ENCODE results near the gene SLC8A2.
"Not testable (repeated sequence)": the region's sequence is repeated elsewhere in the genome, so short reads cannot be mapped to it uniquely, and the experiment has no call there.

The SLC8A2 gene

DNA sequence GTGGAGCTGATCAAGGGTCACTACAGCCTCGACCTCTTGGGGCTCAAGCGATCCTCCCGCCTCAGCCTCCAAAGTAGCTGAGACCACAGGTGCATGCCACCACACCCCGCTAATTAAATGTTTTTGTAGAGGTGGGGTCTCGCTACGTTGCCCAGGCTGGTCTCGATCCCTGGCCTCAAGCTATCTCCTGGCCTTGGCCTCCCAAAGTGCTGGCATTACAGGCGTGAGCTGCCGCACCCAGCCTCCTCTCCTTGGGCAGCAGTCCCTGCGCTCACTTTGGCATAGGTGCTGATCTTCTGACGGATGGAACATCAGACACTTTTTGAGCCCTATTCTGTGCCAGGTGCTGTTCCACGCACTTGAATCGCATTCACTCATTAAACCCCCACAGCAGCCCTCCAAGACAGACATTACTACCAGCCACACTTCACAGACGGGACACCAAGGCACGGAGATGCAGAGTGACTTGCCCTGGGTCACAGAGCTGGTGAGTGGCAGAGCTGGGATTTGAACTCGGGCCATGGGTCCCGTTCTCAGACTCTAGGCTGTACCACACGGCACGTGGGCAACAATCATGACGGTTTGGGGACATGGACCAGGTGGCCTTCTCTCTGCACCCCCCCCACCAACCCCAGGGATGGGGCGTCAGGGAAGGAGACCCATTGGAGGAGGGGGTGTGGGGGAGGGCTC lies 55.6 kb downstream of the SLC8A2 start:
- peaks cover 16% of the 10 kb centered on the region for H3K36me3 ChIP-seq (ENCODE audit: insufficient read depth, insufficient read length, low read length)
- no peak overlapping the region for H3K9ac ChIP-seq (ENCODE audit: insufficient read length, low read depth)
- no peak for DNase-seq (ENCODE audit: low read depth, low spot score)
- peaks cover 9% of the 10 kb centered on the region for H3K4me1 ChIP-seq (ENCODE audit: insufficient read depth, insufficient read length)
- H3K27me3 ChIP-seq (ENCODE audit: insufficient read depth, insufficient read length), result peaks cover 28% of the 10 kb centered on the region
- no peak for TF ChIP-seq ZNF274 (IDR thresholded peaks at IDR 0.05; ENCODE audit: low read depth, low read length)
- no peak for TF ChIP-seq SUZ12 (IDR thresholded peaks at IDR 0.05; ENCODE audit: extremely low read depth, insufficient read depth, insufficient read length)
- TF ChIP-seq YY1 (IDR thresholded peaks at IDR 0.05; ENCODE audit: insufficient read depth, insufficient read length), result no peak
- no peaks in the 10 kb centered on the region for H3K9me3 ChIP-seq (ENCODE audit: insufficient read depth, low read length)
- no peak overlapping the region for H3K4me3 ChIP-seq (ENCODE audit: insufficient read length, low read depth)

DNA sequence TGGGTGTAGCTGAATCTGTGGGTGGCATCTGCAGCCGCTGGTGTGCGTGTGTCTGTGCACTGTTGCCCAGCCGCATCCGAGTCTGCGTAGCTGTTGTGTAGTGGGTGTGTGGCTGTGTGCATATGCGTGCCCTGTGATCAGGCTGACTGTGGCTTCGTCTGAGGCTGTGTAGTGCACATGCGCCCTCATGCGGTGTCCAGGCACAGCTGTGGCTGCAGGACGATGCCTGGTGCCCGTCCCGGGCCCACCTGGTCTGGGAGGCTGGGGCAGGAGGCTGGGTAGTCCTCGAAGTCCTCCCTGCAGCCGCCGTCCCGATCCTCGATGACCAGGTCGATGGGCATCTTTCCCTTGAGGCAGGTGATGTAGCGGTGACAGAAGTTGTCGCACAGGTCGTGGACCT lies 57.2 kb downstream of the SLC8A2 start:
- no peak overlapping the region for H3K9ac ChIP-seq (ENCODE audit: insufficient read length, low read depth)
- peaks cover 9% of the 10 kb centered on the region for H3K4me1 ChIP-seq (ENCODE audit: insufficient read depth, insufficient read length)
- peaks cover 16% of the 10 kb centered on the region for H3K36me3 ChIP-seq (ENCODE audit: insufficient read depth, insufficient read length, low read length)
- H3K9me3 ChIP-seq (ENCODE audit: insufficient read depth, low read length), result no peaks in the 10 kb centered on the region
- no peak for DNase-seq (ENCODE audit: low read depth, low spot score)
- H3K27me3 ChIP-seq (ENCODE audit: insufficient read depth, insufficient read length), result peaks cover 12% of the 10 kb centered on the region
- no peak overlapping the region for H3K4me3 ChIP-seq (ENCODE audit: insufficient read length, low read depth)
- TF ChIP-seq YY1 (IDR thresholded peaks at IDR 0.05; ENCODE audit: insufficient read depth, insufficient read length), result no peak
- no peak for TF ChIP-seq ZNF274 (IDR thresholded peaks at IDR 0.05; ENCODE audit: low read depth, low read length)
- no peak for TF ChIP-seq SUZ12 (IDR thresholded peaks at IDR 0.05; ENCODE audit: extremely low read depth, insufficient read depth, insufficient read length)

DNA sequence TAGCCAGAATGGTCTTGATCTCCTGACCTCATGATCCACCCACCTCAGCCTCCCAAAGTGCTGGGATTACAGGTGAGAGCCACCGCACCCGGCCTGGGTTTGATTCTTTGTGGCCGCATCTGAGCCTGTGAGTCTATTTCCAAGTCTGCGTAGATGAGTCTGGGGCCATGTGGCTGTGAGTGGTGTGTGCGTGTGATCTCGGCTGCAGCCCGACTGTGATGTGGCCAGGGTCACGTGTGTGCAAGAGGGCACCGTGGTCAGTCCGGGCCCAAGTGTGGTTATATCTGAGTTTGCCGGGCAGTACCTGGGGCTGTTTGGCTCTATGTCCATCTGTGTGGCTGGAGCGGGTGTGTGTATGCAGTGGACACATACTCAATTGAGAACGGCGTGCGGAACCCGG lies 57.8 kb downstream of the SLC8A2 start:
- no peak for TF ChIP-seq SUZ12 (IDR thresholded peaks at IDR 0.05; ENCODE audit: extremely low read depth, insufficient read depth, insufficient read length)
- no peak for TF ChIP-seq YY1 (IDR thresholded peaks at IDR 0.05; ENCODE audit: insufficient read depth, insufficient read length)
- TF ChIP-seq ZNF274 (IDR thresholded peaks at IDR 0.05; ENCODE audit: low read depth, low read length), result no peak
- H3K27me3 ChIP-seq (ENCODE audit: insufficient read depth, insufficient read length), result peaks cover 10% of the 10 kb centered on the region

DNA sequence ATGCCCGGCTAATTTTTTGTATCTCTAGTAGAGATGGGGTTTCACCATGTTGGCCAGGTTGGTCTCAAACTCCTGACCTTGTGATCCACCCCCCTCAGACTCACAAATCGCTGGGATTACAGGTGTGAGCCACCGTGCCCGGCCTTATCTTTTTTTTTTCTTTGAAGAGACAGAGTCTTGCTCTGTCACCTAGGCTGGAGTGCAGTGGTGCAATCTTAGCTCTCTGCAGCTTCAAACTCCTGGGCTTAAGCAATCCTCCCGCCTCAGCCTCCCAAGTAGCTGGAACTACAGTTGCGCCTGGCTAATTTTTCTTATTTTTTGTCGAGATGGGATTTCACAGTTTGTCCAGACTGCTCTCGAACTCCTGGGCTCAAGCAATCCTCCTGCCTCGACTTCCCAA lies 60.0 kb downstream of the SLC8A2 start:
- H3K4me1 ChIP-seq (ENCODE audit: insufficient read depth, insufficient read length); H3K27me3 ChIP-seq (ENCODE audit: insufficient read depth, insufficient read length): not testable (repeated sequence)

More for the DNA sequence above, 57.8 kb downstream of the SLC8A2 start:
- no peaks in the 10 kb centered on the region for H3K9me3 ChIP-seq (ENCODE audit: insufficient read depth, low read length)
- no peak overlapping the region for H3K4me3 ChIP-seq (ENCODE audit: insufficient read length, low read depth)
- peaks cover 16% of the 10 kb centered on the region for H3K36me3 ChIP-seq (ENCODE audit: insufficient read depth, insufficient read length, low read length)
- DNase-seq (ENCODE audit: low read depth, low spot score), result no peak
- no peak overlapping the region for H3K9ac ChIP-seq (ENCODE audit: insufficient read length, low read depth)
- peaks cover 9% of the 10 kb centered on the region for H3K4me1 ChIP-seq (ENCODE audit: insufficient read depth, insufficient read length)

DNA sequence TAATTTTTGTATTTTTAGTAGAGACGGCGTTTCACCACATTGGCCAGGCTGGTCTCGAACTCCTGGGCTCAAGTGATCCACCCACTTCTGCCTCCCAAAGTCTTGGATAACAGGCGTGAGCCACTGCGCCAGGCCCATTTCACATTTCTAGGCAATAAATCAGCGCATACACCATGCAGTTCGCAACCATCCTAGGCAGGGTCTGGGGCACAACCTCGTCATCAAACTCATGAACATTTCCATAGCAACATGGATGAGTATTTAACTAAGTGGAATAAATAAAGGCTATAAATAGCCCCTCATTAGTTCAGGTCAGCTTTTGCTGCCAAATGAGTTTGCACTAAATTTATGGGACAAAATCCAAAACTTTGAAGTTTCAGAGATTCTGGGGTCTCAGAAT lies 60.6 kb downstream of the SLC8A2 start:
- TF ChIP-seq SUZ12 (IDR thresholded peaks at IDR 0.05; ENCODE audit: extremely low read depth, insufficient read depth, insufficient read length) (no peak), YY1 (IDR thresholded peaks at IDR 0.05; ENCODE audit: insufficient read depth, insufficient read length) (no peak), ZNF274 (IDR thresholded peaks at IDR 0.05; ENCODE audit: low read depth, low read length) (no peak)
- H3K4me3 ChIP-seq (ENCODE audit: insufficient read length, low read depth), result no peak overlapping the region
- DNase-seq (ENCODE audit: low read depth, low spot score), result no peak
- peaks cover 2% of the 10 kb centered on the region for H3K4me1 ChIP-seq (ENCODE audit: insufficient read depth, insufficient read length)
- no peaks in the 10 kb centered on the region for H3K27me3 ChIP-seq (ENCODE audit: insufficient read depth, insufficient read length)
- H3K9ac ChIP-seq (ENCODE audit: insufficient read length, low read depth), result no peak overlapping the region
- H3K36me3 ChIP-seq (ENCODE audit: insufficient read depth, insufficient read length, low read length), result peaks cover 28% of the 10 kb centered on the region
- no peaks in the 10 kb centered on the region for H3K9me3 ChIP-seq (ENCODE audit: insufficient read depth, low read length)

More for the DNA sequence above, 60.0 kb downstream of the SLC8A2 start:
- not testable (repeated sequence) for H3K4me3 ChIP-seq (ENCODE audit: insufficient read length, low read depth); H3K9ac ChIP-seq (ENCODE audit: insufficient read length, low read depth); H3K9me3 ChIP-seq (ENCODE audit: insufficient read depth, low read length); DNase-seq (ENCODE audit: low read depth, low spot score)
- H3K36me3 ChIP-seq (ENCODE audit: insufficient read depth, insufficient read length, low read length), result peaks cover 25% of the 10 kb centered on the region

DNA sequence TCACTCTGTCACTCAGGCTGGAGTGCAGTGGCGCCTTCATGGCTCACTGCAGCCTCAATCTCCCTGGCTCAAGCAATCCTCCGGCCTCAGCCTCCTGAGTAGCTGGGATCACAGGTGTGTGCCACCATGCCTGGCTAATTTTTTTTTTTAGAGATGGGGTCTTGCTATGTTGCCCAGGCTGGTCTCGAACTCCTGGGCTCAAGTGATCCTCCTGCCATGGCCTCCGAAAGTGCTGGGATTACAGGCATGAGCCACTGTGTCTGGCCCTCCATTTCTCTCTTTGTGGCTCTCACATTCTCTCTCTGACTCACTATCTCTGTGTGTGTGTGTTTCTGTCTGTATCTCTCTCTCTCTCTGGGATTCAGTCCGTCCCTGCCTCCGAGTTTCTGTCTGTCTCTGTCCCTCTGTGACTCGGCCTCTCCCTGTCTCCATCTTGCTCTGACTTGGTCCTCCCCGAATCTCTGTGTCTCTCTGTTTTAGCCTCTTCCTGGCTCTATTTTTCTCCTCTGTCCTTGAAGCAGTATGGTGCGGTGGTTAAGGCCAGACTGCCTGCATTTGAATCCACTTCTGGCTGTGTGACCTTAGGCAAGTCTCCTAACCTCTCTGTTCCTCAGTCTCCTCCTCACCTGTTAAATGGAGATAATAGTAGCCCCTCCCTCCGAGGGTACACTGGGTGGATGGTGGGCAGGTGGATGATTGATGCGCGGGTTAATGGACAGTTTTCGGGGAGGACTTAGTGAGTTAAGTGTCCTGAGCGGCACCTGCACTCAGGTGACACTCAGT lies 63.3 kb downstream of the SLC8A2 start:
- peaks cover 2% of the 10 kb centered on the region for H3K4me1 ChIP-seq (ENCODE audit: insufficient read depth, insufficient read length)
- no peaks in the 10 kb centered on the region for H3K9me3 ChIP-seq (ENCODE audit: insufficient read depth, low read length)
- H3K9ac ChIP-seq (ENCODE audit: insufficient read length, low read depth), result no peak overlapping the region
- DNase-seq (ENCODE audit: low read depth, low spot score), result no peak
- no peaks in the 10 kb centered on the region for H3K27me3 ChIP-seq (ENCODE audit: insufficient read depth, insufficient read length)
- H3K4me3 ChIP-seq (ENCODE audit: insufficient read length, low read depth), result no peak overlapping the region
- peaks cover 24% of the 10 kb centered on the region for H3K36me3 ChIP-seq (ENCODE audit: insufficient read depth, insufficient read length, low read length)
- TF ChIP-seq SUZ12 (IDR thresholded peaks at IDR 0.05; ENCODE audit: extremely low read depth, insufficient read depth, insufficient read length) (no peak), YY1 (IDR thresholded peaks at IDR 0.05; ENCODE audit: insufficient read depth, insufficient read length) (no peak), ZNF274 (IDR thresholded peaks at IDR 0.05; ENCODE audit: low read depth, low read length) (no peak)

DNA sequence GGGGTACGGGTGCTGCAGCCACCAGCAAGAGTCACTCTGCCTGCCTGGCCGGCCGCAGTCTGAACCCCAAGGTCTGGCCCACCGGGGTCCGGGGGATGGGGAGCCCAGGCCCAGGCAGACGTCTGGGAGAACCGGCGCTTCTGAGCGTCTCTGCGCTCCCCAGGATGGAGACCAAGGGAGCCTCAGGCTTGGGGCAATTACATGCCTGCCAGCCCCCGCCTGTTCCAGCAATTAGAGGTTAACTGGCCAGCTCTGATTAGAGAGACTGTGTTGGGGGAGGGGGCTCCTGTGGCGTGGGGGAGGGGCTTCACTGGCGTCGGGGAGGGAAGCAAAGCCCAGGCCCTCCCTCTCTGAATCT lies 64.3 kb downstream of the SLC8A2 start:
- Histone ChIP-seq H3K9me3 (ENCODE audit: insufficient read depth, low read length) (no peaks in the 10 kb centered on the region), H3K36me3 (ENCODE audit: insufficient read depth, insufficient read length, low read length) (peaks cover 27% of the 10 kb centered on the region), H3K9ac (ENCODE audit: insufficient read length, low read depth) (no peak overlapping the region), H3K4me3 (ENCODE audit: insufficient read length, low read depth) (no peak overlapping the region), H3K27me3 (ENCODE audit: insufficient read depth, insufficient read length) (no peaks in the 10 kb centered on the region), H3K4me1 (ENCODE audit: insufficient read depth, insufficient read length) (peaks cover 3% of the 10 kb centered on the region)
- TF ChIP-seq YY1 (IDR thresholded peaks at IDR 0.05; ENCODE audit: insufficient read depth, insufficient read length) (no peak), SUZ12 (IDR thresholded peaks at IDR 0.05; ENCODE audit: extremely low read depth, insufficient read depth, insufficient read length) (no peak), ZNF274 (IDR thresholded peaks at IDR 0.05; ENCODE audit: low read depth, low read length) (no peak)
- DNase-seq (ENCODE audit: low read depth, low spot score), result no peak

Data from NT2/D1 (cell line).